ENCODE data around the gene CBARP. TPM values are rescaled to one million over a fixed set of nuclear protein-coding genes. Genes with fewer than 3 reads are reported as not detected.

CBARP gene
- total and polyA plus RNA-seq, 9 of the 15 experiments (the other 6 are each of a cell fraction or from before 2014, with no cell fraction given), result 0.03 to 8.9 (median 1.2) TPM; not detected in 1

- TF ChIP-seq ZNF592 (IDR thresholded peaks at IDR 0.05), result 0 out of 2 replicates have a peak, but pooled peaks have one; percentile 56
- TF ChIP-seq PBX2 (CRISPR knock-in tag; IDR thresholded peaks at IDR 0.05; ENCODE audit: low read depth), result no peak
- TF ChIP-seq PBX2 (tag; conservative IDR thresholded peaks at IDR 0.05; ENCODE audit: low read depth), result no peak
- TF ChIP-seq ZNF3 (CRISPR knock-in tag; IDR thresholded peaks at IDR 0.05), result no peak
- TF ChIP-seq XRCC5 (IDR thresholded peaks at IDR 0.05; ENCODE audit: low read depth, low read length), result no peak
- no peak for TF ChIP-seq USF1 (CRISPR knock-in tag; IDR thresholded peaks at IDR 0.05)
- no peak for TF ChIP-seq SP1 (CRISPR knock-in tag; IDR thresholded peaks at IDR 0.05)
- no peak for TF ChIP-seq KLF1 (tag; IDR thresholded peaks at IDR 0.05)
- no peak for TF ChIP-seq ZNF280B (CRISPR knock-in tag; IDR thresholded peaks at IDR 0.05)
- no peak; the same call in none of the 2 replicates for TF ChIP-seq EP400 (IDR thresholded peaks at IDR 0.05)
- TF ChIP-seq TEAD2 (tag; IDR thresholded peaks at IDR 0.05), result no peak
- TF ChIP-seq DMBX1 (CRISPR knock-in tag; IDR thresholded peaks at IDR 0.05; ENCODE audit: borderline replicate concordance), result peak; percentile 67; the same call in 1 of the 2 replicates
- TF ChIP-seq SRSF9 (IDR thresholded peaks at IDR 0.05; ENCODE audit: borderline replicate concordance, low read depth, low read length), result no peak
- no peak for TF ChIP-seq BCLAF1 (IDR thresholded peaks at IDR 0.05; ENCODE audit: borderline replicate concordance in 1 of 2, control insufficient read depth in 1 of 2, low read depth in 2 of 2, low read length in 1 of 2)
These were observed 15.2 kb upstream of the CBARP start (continued) for GRCh38 chr19:1252821-1253513.

All from K562 (cell line).